ENCODE measurements around the gene ACTBL2. TPM values are rescaled to one million over a fixed set of nuclear protein-coding genes. Genes with fewer than 3 reads are reported as not detected.

Gene ACTBL2
- total and polyA plus RNA-seq, 4 donors, result not detected

DNA sequence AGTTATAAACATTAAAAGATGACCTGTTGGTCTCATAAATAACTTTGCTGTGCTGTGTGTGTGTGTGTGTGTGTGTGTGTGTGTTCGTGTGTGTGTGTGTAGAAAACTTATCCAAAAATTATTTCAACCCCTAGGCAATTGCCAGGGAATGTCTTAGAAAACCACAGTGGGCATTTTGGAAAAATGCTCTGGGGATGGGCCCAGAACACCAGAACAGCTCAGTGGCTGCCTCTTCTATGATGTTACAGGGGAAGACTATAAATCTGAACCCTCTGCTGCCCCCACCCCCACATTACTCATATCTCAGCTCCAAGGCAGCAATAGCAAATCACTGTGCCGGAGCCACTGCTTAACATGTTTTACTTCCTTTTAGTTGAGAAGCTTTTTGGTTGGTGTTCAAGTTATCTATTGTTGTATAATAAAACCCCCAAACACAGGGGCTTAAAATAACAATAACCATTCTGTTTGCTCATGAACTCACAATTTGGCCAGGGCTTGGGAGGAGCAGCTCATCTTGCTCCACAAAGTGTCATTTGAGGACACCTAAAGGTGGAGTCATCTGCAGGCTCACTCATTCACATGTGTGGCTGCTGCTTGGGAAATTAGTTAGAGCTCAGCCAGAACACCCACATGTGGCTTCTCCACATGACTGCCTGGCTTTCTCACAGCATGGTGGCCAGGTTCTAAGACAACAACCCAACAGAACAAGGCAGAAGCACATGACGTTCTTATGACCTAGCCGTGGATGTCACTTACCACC is 40.4 kb downstream of the ACTBL2 start:
- Histone ChIP-seq H3K36me3 (ENCODE audit: control insufficient read depth, insufficient read depth, low read length) (no peaks in the 10 kb centered on the region), H3K4me1 (ENCODE audit: control insufficient read depth, insufficient read depth, low read length) (no peaks in the 10 kb centered on the region), H3K4me3 (ENCODE audit: low read depth, low read length) (no peak overlapping the region), H3K27me3 (ENCODE audit: control insufficient read depth, insufficient read depth, low read length) (no peaks in the 10 kb centered on the region), H3K27ac (ENCODE audit: low read depth, low read length) (no peak overlapping the region), H3K9me3 (ENCODE audit: control insufficient read depth, insufficient read depth, low read length) (no peaks in the 10 kb centered on the region)
- WGBS (ENCODE audit: insufficient coverage), result 75% methylated on average over 2 of the region's 4 CpGs
- no peak for DNase-seq (ENCODE audit: low read depth in 4 of 6, low spot score in 6 of 6)

DNA sequence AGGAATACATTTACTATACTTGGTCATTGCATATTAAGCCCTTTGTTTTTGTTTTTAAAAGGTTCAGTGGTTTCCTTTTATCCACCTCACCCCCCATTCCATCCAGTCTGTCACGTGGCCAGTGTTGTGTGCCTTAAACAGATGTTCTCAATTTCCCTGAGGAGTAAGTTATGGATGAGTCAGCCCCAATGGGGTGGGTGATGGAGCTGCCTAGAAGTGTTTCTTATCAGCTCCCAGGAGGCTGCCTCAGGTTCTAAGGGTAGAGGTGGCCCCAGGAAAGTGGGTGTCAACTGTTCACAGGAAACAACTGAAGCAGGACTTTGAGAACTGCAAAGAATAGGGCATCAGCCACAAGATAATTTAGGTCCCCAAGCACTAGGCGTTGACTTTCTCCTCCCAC is 41.1 kb downstream of the ACTBL2 start:
- no peak overlapping the region for H3K4me3 ChIP-seq (ENCODE audit: low read depth, low read length)
- H3K27me3 ChIP-seq (ENCODE audit: control insufficient read depth, insufficient read depth, low read length), result no peaks in the 10 kb centered on the region
- no peaks in the 10 kb centered on the region for H3K9me3 ChIP-seq (ENCODE audit: control insufficient read depth, insufficient read depth, low read length)
- DNase-seq (ENCODE audit: low read depth in 4 of 6, low spot score in 6 of 6), result no peak
- no peak overlapping the region for H3K27ac ChIP-seq (ENCODE audit: low read depth, low read length)
- WGBS (ENCODE audit: insufficient coverage), result no CpG with 5 or more reads among the region's 2 CpGs
- no peaks in the 10 kb centered on the region for H3K4me1 ChIP-seq (ENCODE audit: control insufficient read depth, insufficient read depth, low read length)
- no peaks in the 10 kb centered on the region for H3K36me3 ChIP-seq (ENCODE audit: control insufficient read depth, insufficient read depth, low read length)

DNA sequence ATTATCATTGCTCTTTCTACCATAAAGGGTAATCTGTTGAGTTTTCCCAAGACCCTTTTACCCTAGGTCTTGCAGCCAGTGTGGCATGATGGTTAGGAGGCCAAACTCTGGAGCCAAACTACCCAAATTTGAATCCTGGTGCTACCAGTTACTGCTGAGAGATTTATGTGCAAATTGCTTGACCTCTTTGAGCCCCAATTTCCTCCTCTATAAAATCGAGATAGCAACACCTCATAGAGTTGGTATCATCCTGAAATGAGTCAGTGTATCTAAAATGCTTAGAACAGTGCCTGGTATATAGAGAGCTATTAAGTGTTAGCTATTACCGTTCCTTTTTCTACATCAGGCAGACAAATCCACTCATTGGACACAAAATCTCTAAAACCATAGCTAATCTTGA is 43.0 kb downstream of the ACTBL2 start:
- H3K27me3 ChIP-seq (ENCODE audit: control insufficient read depth, insufficient read depth, low read length), result no peaks in the 10 kb centered on the region
- WGBS (ENCODE audit: insufficient coverage), result no CpG with 5 or more reads among the region's 2 CpGs
- no peaks in the 10 kb centered on the region for H3K4me1 ChIP-seq (ENCODE audit: control insufficient read depth, insufficient read depth, low read length)
- H3K36me3 ChIP-seq (ENCODE audit: control insufficient read depth, insufficient read depth, low read length), result no peaks in the 10 kb centered on the region
- DNase-seq (ENCODE audit: low read depth in 4 of 6, low spot score in 6 of 6), result no peak
- no peak overlapping the region for H3K4me3 ChIP-seq (ENCODE audit: low read depth, low read length)
- H3K27ac ChIP-seq (ENCODE audit: low read depth, low read length), result no peak overlapping the region
- no peaks in the 10 kb centered on the region for H3K9me3 ChIP-seq (ENCODE audit: control insufficient read depth, insufficient read depth, low read length)

DNA sequence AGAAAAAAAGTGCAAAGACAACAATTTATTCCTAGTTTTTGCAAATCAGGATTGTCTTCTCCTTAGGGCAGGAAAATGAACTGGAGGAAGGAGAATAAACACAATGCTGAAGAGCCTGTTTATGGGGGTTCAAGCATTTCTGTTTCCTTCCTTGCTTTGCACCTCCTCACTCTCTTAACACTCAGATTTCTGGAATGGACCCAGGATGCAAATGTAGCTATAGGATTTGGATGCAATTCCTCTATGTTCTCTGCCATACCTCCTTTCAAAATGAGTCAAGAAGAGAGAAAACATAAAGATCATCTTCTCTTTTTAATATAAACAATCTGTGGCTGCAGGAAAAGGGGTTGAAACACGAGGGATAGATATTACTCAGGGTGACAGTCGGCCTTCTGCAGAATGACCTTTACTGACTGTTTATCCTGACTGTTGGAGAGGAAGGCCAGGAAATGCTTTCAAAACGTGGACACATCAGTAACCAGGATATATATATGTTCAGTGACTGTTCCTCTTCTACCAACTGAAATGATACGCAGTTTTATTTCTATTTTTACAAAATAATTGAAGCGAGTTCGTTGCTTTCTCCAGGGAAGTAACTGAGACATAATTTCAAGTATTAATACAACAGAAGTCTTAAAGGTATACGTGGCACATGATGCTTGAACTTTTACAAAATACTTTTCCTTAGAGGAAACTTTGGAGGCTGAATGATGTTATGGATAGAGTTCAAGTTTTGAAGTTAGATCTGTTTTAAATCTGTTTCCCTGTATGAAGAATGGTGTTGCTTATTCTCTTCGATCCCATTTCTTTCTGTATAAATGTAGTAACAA is 44.4 kb downstream of the ACTBL2 start:
- H3K27ac ChIP-seq (ENCODE audit: low read depth, low read length), result no peak overlapping the region

DNA sequence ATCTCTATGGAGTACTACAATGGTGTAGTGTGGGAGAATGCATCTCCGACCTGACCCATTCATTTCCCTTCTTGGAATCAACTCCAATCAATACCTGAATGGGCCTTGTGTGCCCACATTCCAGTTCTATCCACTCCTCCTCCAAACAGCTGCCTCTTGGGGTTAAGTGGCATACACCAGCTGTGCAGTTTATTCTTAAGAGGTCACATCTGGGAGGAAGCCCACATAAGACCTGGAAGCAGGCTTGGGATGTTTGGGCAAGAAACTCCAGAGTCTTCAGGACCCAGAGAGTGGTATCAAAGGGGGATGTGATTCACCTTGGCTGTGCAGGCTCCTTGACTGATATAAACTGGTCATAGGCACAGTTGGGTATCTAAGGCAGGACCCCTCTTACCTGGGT is 46.0 kb downstream of the ACTBL2 start:
- Histone ChIP-seq H3K4me1 (ENCODE audit: control insufficient read depth, insufficient read depth, low read length) (no peaks in the 10 kb centered on the region), H3K4me3 (ENCODE audit: low read depth, low read length) (no peak overlapping the region), H3K36me3 (ENCODE audit: control insufficient read depth, insufficient read depth, low read length) (no peaks in the 10 kb centered on the region), H3K9me3 (ENCODE audit: control insufficient read depth, insufficient read depth, low read length) (no peaks in the 10 kb centered on the region), H3K27me3 (ENCODE audit: control insufficient read depth, insufficient read depth, low read length) (no peaks in the 10 kb centered on the region), H3K27ac (ENCODE audit: low read depth, low read length) (no peak overlapping the region)
- no peak for DNase-seq (ENCODE audit: low read depth in 4 of 6, low spot score in 6 of 6)
- WGBS (ENCODE audit: insufficient coverage), result no CpG with 5 or more reads among the region's 1 CpG

More for the DNA sequence above, 44.4 kb downstream of the ACTBL2 start:
- Histone ChIP-seq H3K9me3 (ENCODE audit: control insufficient read depth, insufficient read depth, low read length) (no peaks in the 10 kb centered on the region), H3K4me3 (ENCODE audit: low read depth, low read length) (no peak overlapping the region), H3K27me3 (ENCODE audit: control insufficient read depth, insufficient read depth, low read length) (no peaks in the 10 kb centered on the region), H3K36me3 (ENCODE audit: control insufficient read depth, insufficient read depth, low read length) (no peaks in the 10 kb centered on the region), H3K4me1 (ENCODE audit: control insufficient read depth, insufficient read depth, low read length) (no peaks in the 10 kb centered on the region)
- DNase-seq (ENCODE audit: low read depth in 4 of 6, low spot score in 6 of 6), result peak in 1 of 6 donors; percentile 67
- 88% methylated on average over 3 of the region's 8 CpGs for WGBS (ENCODE audit: insufficient coverage)

DNA sequence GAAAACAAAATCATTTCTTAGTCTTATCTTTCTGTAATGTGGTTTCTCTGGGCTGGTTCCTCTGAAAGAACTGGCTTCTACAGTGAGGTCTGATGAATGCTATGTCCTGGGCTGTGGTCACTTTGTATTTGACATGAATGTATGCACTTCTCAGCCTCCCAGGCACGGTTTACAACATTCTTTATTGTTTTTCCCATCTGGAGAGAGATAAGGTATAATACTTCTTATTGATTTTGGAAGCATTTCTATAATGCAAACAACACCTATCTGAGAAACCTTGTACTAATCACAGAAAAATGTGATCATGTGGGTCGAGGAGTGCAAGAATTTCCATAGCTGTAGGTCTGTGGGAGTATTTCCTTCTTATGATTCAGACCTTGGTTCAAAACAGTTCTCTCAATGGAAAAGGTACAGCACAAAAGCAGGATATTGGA is 46.9 kb downstream of the ACTBL2 start:
- Histone ChIP-seq H3K9me3 (ENCODE audit: control insufficient read depth, insufficient read depth, low read length) (no peaks in the 10 kb centered on the region), H3K27ac (ENCODE audit: low read depth, low read length) (no peak overlapping the region), H3K27me3 (ENCODE audit: control insufficient read depth, insufficient read depth, low read length) (no peaks in the 10 kb centered on the region), H3K36me3 (ENCODE audit: control insufficient read depth, insufficient read depth, low read length) (no peaks in the 10 kb centered on the region), H3K4me1 (ENCODE audit: control insufficient read depth, insufficient read depth, low read length) (no peaks in the 10 kb centered on the region), H3K4me3 (ENCODE audit: low read depth, low read length) (no peak overlapping the region)
- no CpG with 5 or more reads among the region's 2 CpGs for WGBS (ENCODE audit: insufficient coverage)
- DNase-seq (ENCODE audit: low read depth in 4 of 6, low spot score in 6 of 6), result no peak

DNA sequence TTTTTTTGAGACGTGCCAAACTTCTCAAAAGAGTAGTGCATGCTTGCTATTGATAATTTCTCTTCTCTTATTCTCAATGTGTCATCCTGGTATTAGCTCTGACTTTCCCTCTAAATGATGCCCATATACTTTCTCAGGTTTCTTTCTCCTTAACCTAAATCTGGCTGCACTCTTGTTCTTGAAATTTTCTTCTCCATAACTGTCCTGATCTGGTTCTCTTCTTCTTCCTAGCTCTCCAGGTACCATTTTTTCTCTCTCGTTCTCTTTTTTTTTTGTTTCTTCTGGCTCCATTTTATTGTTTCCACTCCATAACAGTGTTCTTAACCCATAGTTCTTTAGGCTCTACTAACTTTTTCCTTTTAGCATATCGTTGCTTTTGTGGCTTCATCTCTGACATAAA is 47.9 kb downstream of the ACTBL2 start:
- DNase-seq (ENCODE audit: low read depth in 4 of 6, low spot score in 6 of 6), result no peak
- Histone ChIP-seq H3K27me3 (ENCODE audit: control insufficient read depth, insufficient read depth, low read length) (no peaks in the 10 kb centered on the region), H3K36me3 (ENCODE audit: control insufficient read depth, insufficient read depth, low read length) (no peaks in the 10 kb centered on the region), H3K27ac (ENCODE audit: low read depth, low read length) (no peak overlapping the region), H3K4me3 (ENCODE audit: low read depth, low read length) (no peak overlapping the region), H3K9me3 (ENCODE audit: control insufficient read depth, insufficient read depth, low read length) (no peaks in the 10 kb centered on the region), H3K4me1 (ENCODE audit: control insufficient read depth, insufficient read depth, low read length) (no peaks in the 10 kb centered on the region)
- 84% methylated on average over 3 of the region's 3 CpGs for WGBS (ENCODE audit: insufficient coverage)

DNA sequence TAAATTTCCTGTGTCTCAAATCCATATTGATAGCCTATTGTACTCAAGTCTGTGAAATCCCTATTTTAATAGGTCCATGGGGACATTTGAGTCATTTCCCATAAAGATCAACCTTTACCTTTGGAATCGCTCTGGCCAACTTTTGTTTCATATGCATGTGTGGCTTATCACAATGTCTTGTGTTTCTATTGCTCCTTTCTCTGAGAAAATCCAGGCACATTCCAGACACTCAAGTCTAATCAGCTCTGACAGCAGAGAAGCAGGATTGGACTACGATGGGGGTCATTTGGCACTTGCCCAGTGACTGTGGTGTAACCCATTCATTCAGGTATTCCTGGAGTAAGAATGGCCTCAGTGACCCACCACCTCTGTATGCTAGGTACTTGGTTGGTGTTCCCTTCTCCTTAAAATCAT is 48.4 kb downstream of the ACTBL2 start:
- Histone ChIP-seq H3K27me3 (ENCODE audit: control insufficient read depth, insufficient read depth, low read length) (no peaks in the 10 kb centered on the region), H3K4me1 (ENCODE audit: control insufficient read depth, insufficient read depth, low read length) (no peaks in the 10 kb centered on the region), H3K27ac (ENCODE audit: low read depth, low read length) (no peak overlapping the region), H3K36me3 (ENCODE audit: control insufficient read depth, insufficient read depth, low read length) (no peaks in the 10 kb centered on the region), H3K9me3 (ENCODE audit: control insufficient read depth, insufficient read depth, low read length) (no peaks in the 10 kb centered on the region), H3K4me3 (ENCODE audit: low read depth, low read length) (no peak overlapping the region)
- no peak for DNase-seq (ENCODE audit: low read depth in 4 of 6, low spot score in 6 of 6)
- WGBS (ENCODE audit: insufficient coverage), result 20% methylated on average over 1 of the region's 2 CpGs

DNA sequence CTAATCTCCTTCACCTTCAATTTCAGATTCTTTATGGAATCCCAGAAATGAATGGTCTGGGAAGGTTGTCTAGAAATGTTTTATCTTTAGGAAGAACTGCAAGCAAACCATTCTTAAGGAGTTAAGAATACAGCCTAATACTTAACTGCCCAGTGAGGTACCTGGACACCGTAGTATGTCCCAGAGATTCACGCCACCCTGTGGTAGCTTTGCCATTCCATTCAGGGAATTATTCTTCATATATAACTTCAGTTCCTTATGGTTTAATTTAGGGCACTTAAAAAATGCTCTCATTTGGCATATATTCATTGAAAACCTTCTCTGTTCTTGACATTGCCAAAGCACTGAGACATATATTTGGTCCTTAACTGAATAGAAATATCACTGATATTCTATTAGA is 49.7 kb downstream of the ACTBL2 start:
- Histone ChIP-seq H3K27ac (ENCODE audit: low read depth, low read length) (no peak overlapping the region), H3K36me3 (ENCODE audit: control insufficient read depth, insufficient read depth, low read length) (no peaks in the 10 kb centered on the region), H3K4me3 (ENCODE audit: low read depth, low read length) (no peak overlapping the region), H3K9me3 (ENCODE audit: control insufficient read depth, insufficient read depth, low read length) (no peaks in the 10 kb centered on the region), H3K4me1 (ENCODE audit: control insufficient read depth, insufficient read depth, low read length) (no peaks in the 10 kb centered on the region), H3K27me3 (ENCODE audit: control insufficient read depth, insufficient read depth, low read length) (no peaks in the 10 kb centered on the region)
- DNase-seq (ENCODE audit: low read depth in 4 of 6, low spot score in 6 of 6), result no peak
- WGBS (ENCODE audit: insufficient coverage), result no CpG with 5 or more reads among the region's 2 CpGs

DNA sequence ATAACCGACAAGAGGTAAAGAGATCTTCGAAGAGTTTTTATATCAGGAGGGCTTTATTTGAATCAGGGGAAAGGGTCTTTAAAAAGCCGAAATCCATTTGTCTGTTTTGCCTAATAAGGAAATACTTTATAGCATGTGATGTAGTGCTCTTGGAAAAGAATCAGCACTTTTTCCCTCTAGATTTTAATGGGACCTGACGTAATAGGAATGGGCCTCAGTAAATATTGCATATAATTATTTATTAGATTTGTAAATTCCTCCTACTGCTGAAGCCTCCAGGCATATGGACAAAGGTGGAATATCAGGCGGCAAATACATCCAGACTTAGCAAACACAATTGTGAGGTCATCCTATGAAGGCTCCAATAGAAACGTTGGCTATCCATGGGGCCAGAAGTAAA is 50.9 kb downstream of the ACTBL2 start:
- H3K27me3 ChIP-seq (ENCODE audit: control insufficient read depth, insufficient read depth, low read length), result no peaks in the 10 kb centered on the region
- no peaks in the 10 kb centered on the region for H3K9me3 ChIP-seq (ENCODE audit: control insufficient read depth, insufficient read depth, low read length)
- H3K4me3 ChIP-seq (ENCODE audit: low read depth, low read length), result no peak overlapping the region
- no peaks in the 10 kb centered on the region for H3K36me3 ChIP-seq (ENCODE audit: control insufficient read depth, insufficient read depth, low read length)
- no peaks in the 10 kb centered on the region for H3K4me1 ChIP-seq (ENCODE audit: control insufficient read depth, insufficient read depth, low read length)
- DNase-seq (ENCODE audit: low read depth in 4 of 6, low spot score in 6 of 6), result no peak
- 67% methylated on average over 1 of the region's 6 CpGs for WGBS (ENCODE audit: insufficient coverage)
- no peak overlapping the region for H3K27ac ChIP-seq (ENCODE audit: low read depth, low read length)
